ENCODE data around the gene BEAN1. TPM values are rescaled to one million over a fixed set of nuclear protein-coding genes. Genes with fewer than 3 reads are reported as not detected.

BEAN1 gene
- total and polyA plus RNA-seq, 2 experiments from 2014 or later, result 0.07 to 0.10 TPM

GRCh38 chr16:66503030-66503429 lies 75.9 kb downstream of the BEAN1 start (continued):
- no peak for TF ChIP-seq ZNF114 (CRISPR knock-in tag; IDR thresholded peaks at IDR 0.05)
- TF ChIP-seq EZH2 (IDR thresholded peaks at IDR 0.05; ENCODE audit: low read depth, unreplicated experiment), result no peak
- no peak for TF ChIP-seq CREB1 (CRISPR knock-in tag; IDR thresholded peaks at IDR 0.05; ENCODE audit: low read depth)
- no peak for TF ChIP-seq ZNF331 (CRISPR knock-in tag; IDR thresholded peaks at IDR 0.05; ENCODE audit: low read depth)
- no peak for TF ChIP-seq EZH2phosphoT487 (IDR thresholded peaks at IDR 0.05; ENCODE audit: unreplicated experiment)
- TF ChIP-seq STAT1 (IDR thresholded peaks at IDR 0.05; ENCODE audit: unreplicated experiment), result no peak

- Histone ChIP-seq H3K79me2 (replicated peaks; ENCODE audit: insufficient read depth) (no peaks in the 10 kb centered on the region), H3K36me3 (ENCODE audit: insufficient read depth) (no peaks in the 10 kb centered on the region), H3K27me3 (ENCODE audit: insufficient read depth) (no peaks in the 10 kb centered on the region), H3K9me2 (ENCODE audit: insufficient read depth) (no peaks in the 10 kb centered on the region), H3F3A (replicated peaks; ENCODE audit: low read depth) (no peaks in the 10 kb centered on the region), H3K4me3 (no peak overlapping the region), H2AFZ (no peak overlapping the region), H4K20me1 (replicated peaks; ENCODE audit: insufficient read depth) (no peaks in the 10 kb centered on the region), H3K4me1 (ENCODE audit: insufficient read depth) (no peaks in the 10 kb centered on the region), H3K4me2 (no peak overlapping the region), H3K27ac (ENCODE audit: low read depth) (no peak overlapping the region)
- Mint-ChIP-seq H3K4me3 (no peak overlapping the region), H3K27me3 (ENCODE audit: insufficient read depth, low read depth, poor library complexity) (peaks cover 7% of the 10 kb centered on the region), H3K4me1 (peaks cover 3% of the 10 kb centered on the region), H3K27ac (no peak overlapping the region), H3K36me3 (ENCODE audit: low read depth) (no peaks in the 10 kb centered on the region), H3K9me3 (no peaks in the 10 kb centered on the region; the same call in 1 of the 3 replicates)
- DNase-seq (ENCODE audit: low spot score) (no peak), ATAC-seq (no peak)
- TF ChIP-seq ZNF462 (CRISPR knock-in tag; IDR thresholded peaks at IDR 0.05) (no peak), REST (IDR thresholded peaks at IDR 0.05; ENCODE audit: unreplicated experiment) (no peak), EZH2 (IDR thresholded peaks at IDR 0.05; ENCODE audit: low read depth, unreplicated experiment) (no peak), CTCF (conservative IDR thresholded peaks at IDR 0.05; ENCODE audit: low read depth in 2 of 2) (no peak), EZH2phosphoT487 (IDR thresholded peaks at IDR 0.05; ENCODE audit: unreplicated experiment) (no peak), STAT1 (IDR thresholded peaks at IDR 0.05; ENCODE audit: unreplicated experiment) (no peak), ETS1 (IDR thresholded peaks at IDR 0.05) (no peak), NANOG (IDR thresholded peaks at IDR 0.05; ENCODE audit: borderline replicate concordance) (no peak), POLR2AphosphoS5 (IDR thresholded peaks at IDR 0.05; ENCODE audit: low read depth) (no peak), ZNF114 (CRISPR knock-in tag; IDR thresholded peaks at IDR 0.05) (no peak), ZNF331 (CRISPR knock-in tag; IDR thresholded peaks at IDR 0.05; ENCODE audit: low read depth) (no peak), JUNB (IDR thresholded peaks at IDR 0.05; ENCODE audit: unreplicated experiment) (no peak), CREB1 (CRISPR knock-in tag; IDR thresholded peaks at IDR 0.05; ENCODE audit: low read depth) (no peak)
Observed at GRCh38 chr16:66503612-66504011, 76.5 kb downstream of the BEAN1 start.

All from GM23338 (cell line).